Thyroid gland (tissue), 4 donors: ENCODE measurements around the gene TMEM175. TPM values are rescaled to one million over a fixed set of nuclear protein-coding genes. Genes with fewer than 3 reads are reported as not detected.

ENCODE experiments used
- DNase-seq, 2 donors: peaks; one replicate each; pipeline ENCODE4 v3.0.0-alpha.2; 2019
- H3K27ac ChIP-seq, 3 donors: fragments of 200-600 bp; sonication (generic); 1 replicate in 2 of 3; 2 replicates in 1 of 3; pipeline ENCODE4 v1.5.1; 2016 to 2019; ENCODE audit warnings: mild to moderate bottlenecking in 1 of 3, moderate library complexity in 1 of 3
- H3K27me3 ChIP-seq: fragments of 200-600 bp; sonication (generic); one replicate; pipeline ENCODE4 v1.5.1; 2019
- H3K36me3 ChIP-seq, 2 donors: fragments of 200-600 bp; sonication (generic); one replicate each; pipeline ENCODE4 v1.5.1; 2016 to 2019
- H3K4me1 ChIP-seq, 2 donors: fragments of 200-600 bp; sonication (generic); one replicate each; pipeline ENCODE4 v1.5.1; 2017 to 2019
- H3K4me3 ChIP-seq, 3 donors: fragments of 200-600 bp; sonication (generic); replicated peaks in 1 of 3; 1 replicate in 2 of 3; 2 replicates in 1 of 3; pipeline ENCODE4 v1.5.1; 2016; ENCODE audit warnings: mild to moderate bottlenecking in 1 of 3
- H3K9me3 ChIP-seq: fragments of 200-600 bp; sonication (generic); one replicate; pipeline ENCODE4 v1.5.1; 2017
- POLR2A ChIP-seq, 2 donors: fragments of 450-650 bp; IDR thresholded peaks; one replicate each; pipeline ENCODE4 v1.6.1; 2017; ENCODE audit warnings: antibody characterized with exemption in 2 of 2, mild to moderate bottlenecking in 2 of 2, moderate library complexity in 1 of 2
- WGBS, 2 donors: methylation state at CpG; one replicate each; pipeline ENCODE4 v1.1.5; 2017; 5-methylcytosine and 5-hydroxymethylcytosine counted together
- intact Hi-C: fragments of 100-400 bp; cut with DNase I; formaldehyde crosslinking; loops from one replicate; pipeline ENCODE4 v1.15.1; 2023
- total RNA-seq, 4 donors: library from RNA; depleted of rRNA; stranded (reverse); fragments of >200 nt; gene quantifications; one replicate each; pipeline ENCODE4 v1.2.3, GENCODE V29; 2016
- TF ChIP-seq, protein P1 (sequence below), 6 experiments: fragments of 200-600 bp in 3 of 6; fragments of 450-650 bp in 3 of 6; sonication (generic) in 3 of 6; IDR thresholded peaks; one replicate each; pipeline ENCODE4 v1.5.1; 2016 to 2019; ENCODE audit warnings: antibody characterized with exemption in 6 of 6, mild to moderate bottlenecking in 2 of 6, inconsistent platforms in 1 of 6, moderate library complexity in 1 of 6

The TMEM175 gene
- total RNA-seq, 4 donors from 2014 or later = 33.6 to 63.9 (median 40.4) TPM

- Histone ChIP-seq H3K27ac (no peak overlapping the region), H3K9me3 (no peaks in the 10 kb centered on the region), H3K36me3 (peaks cover 8 to 11% of the 10 kb centered on the region in 2 donors), H3K4me3 (no peak overlapping the region), H3K27me3 (no peaks in the 10 kb centered on the region), H3K4me1 (peaks cover 0 to 4% of the 10 kb centered on the region in 2 donors)
- TF ChIP-seq POLR2A (IDR thresholded peaks at IDR 0.05) = no peak
- TF ChIP-seq, protein P1, sequence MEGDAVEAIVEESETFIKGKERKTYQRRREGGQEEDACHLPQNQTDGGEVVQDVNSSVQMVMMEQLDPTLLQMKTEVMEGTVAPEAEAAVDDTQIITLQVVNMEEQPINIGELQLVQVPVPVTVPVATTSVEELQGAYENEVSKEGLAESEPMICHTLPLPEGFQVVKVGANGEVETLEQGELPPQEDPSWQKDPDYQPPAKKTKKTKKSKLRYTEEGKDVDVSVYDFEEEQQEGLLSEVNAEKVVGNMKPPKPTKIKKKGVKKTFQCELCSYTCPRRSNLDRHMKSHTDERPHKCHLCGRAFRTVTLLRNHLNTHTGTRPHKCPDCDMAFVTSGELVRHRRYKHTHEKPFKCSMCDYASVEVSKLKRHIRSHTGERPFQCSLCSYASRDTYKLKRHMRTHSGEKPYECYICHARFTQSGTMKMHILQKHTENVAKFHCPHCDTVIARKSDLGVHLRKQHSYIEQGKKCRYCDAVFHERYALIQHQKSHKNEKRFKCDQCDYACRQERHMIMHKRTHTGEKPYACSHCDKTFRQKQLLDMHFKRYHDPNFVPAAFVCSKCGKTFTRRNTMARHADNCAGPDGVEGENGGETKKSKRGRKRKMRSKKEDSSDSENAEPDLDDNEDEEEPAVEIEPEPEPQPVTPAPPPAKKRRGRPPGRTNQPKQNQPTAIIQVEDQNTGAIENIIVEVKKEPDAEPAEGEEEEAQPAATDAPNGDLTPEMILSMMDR (IDR thresholded peaks at IDR 0.05) = no peak
- DNase-seq = no peak
- intact Hi-C loops = no loop called here
- 92 to 94% methylated on average over 12 of the region's 21 CpGs for WGBS, 2 donors
These were observed 33.5 kb downstream of the TMEM175 start for GRCh38 chr4:965766-966134.

DNA sequence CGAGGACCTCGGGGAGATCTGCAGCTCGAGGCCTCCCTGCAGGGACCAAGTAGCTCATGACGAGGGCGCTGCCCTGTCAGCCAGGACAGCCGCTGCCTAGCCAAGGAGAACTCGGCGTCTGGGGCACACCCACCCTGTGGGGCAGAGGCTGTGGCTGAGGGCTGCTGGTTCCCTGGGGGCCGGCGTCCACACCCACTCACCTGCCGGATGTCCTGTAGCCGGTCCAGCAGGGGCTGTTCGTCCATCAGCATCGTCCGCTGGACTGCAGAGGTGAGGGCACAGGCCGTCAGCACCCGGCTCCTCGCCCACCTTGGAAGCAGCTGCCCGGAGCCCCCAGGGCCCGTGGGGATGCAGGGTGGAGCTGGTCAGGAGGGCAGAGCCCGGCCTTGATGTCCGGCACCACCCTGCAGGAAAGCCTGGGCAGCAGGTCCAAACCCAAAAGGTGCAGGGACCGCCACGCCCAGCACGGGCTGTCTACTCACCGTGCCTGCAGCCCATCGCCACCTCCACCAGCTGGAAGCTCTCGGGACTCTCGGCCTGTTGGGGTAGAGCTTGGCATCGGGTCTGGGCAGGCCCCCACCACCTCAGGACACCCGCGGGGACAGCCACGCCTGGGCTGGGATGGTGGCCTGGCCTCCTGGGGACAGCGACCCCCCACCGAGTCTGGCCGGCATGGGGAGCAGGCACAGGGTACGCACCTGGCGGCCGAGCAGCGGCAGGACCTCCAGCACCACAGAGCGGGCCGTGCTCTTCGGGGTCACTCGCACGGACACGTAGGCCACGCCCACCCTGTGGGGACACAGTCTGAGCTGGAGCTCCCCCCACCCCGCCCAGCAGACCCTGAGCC lies 34.2 kb downstream of the TMEM175 start:
- no peak for DNase-seq
- 58 to 80% methylated on average over 1 to 4 of the region's 48 CpGs for WGBS, 2 donors
- H3K36me3 ChIP-seq = peaks cover 8 to 9% of the 10 kb centered on the region in 2 donors

DNA sequence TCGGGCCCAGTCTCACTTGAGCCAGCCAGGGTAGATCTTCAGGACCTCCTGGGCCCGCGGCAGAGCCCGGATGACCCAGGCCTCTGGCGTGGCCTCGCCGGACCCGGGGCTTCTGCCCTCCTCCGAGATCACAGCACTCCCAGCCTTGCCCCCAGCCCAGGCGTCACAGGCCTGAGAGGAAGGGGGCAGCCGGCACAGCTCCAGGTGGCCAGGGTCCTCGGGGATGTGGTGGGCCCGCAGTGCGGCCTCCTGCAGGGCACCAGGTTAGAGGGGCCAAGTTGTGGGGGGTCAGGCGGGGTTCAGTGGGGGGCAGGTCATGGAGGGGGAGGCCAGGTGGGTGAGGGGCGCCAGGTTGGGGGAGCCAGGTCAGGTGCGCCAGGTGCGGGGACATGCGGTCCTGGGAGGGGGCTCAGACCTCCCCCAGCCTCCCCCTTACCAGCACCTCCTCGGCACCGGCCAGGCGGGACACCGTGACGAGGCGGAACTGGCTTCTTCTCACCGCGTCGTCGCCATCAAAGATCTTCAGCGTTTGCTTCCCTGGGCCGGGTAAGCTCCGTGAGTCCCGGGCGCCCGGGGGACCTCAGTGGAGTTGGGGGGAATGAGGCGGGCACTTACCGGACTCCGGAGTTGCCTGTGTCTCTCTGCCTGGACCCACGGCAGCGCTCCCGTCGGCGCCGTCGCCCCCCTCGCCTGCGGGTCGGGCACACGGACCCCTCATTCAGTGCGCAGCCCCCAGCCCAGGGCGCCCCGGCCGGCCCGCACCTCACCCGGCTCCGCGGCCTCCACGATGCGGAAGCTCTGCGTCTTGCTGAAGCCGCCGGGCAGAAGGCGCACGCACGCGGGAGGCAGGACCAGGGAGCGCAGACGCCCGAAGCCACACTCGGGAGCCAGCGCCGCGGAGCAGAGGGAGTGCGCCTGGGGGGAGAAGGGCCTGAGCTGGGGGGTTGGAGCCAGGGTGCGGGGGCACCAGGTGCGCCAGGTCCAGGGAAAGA lies 35.1 kb downstream of the TMEM175 start:
- H3K9me3 ChIP-seq = no peaks in the 10 kb centered on the region
- no peak for DNase-seq
- intact Hi-C loops = no loop called here
- no peak for TF ChIP-seq POLR2A (IDR thresholded peaks at IDR 0.05)
- TF ChIP-seq, protein P1 (IDR thresholded peaks at IDR 0.05) = no peak
- no peaks in the 10 kb centered on the region for H3K27me3 ChIP-seq
- H3K36me3 ChIP-seq = peaks cover 0 to 5% of the 10 kb centered on the region in 2 donors
- peaks cover 14% of the 10 kb centered on the region in 2 donors for H3K4me1 ChIP-seq
- no peak overlapping the region for H3K4me3 ChIP-seq
- 32 to 47% methylated on average over 24 to 29 of the region's 76 CpGs for WGBS, 2 donors
- no peak overlapping the region for H3K27ac ChIP-seq

More for the DNA sequence above, 34.2 kb downstream of the TMEM175 start:
- H3K4me1 ChIP-seq = peaks cover 4 to 5% of the 10 kb centered on the region in 2 donors
- no peaks in the 10 kb centered on the region for H3K9me3 ChIP-seq
- H3K27me3 ChIP-seq = no peaks in the 10 kb centered on the region
- H3K27ac ChIP-seq = no peak overlapping the region
- no peak for TF ChIP-seq POLR2A (IDR thresholded peaks at IDR 0.05)
- TF ChIP-seq, protein P1 (IDR thresholded peaks at IDR 0.05) = no peak
- no peak overlapping the region for H3K4me3 ChIP-seq
- intact Hi-C loops = no loop called here

GRCh38 chr4:968221-968620 lies 36.0 kb downstream of the TMEM175 start:
- no peak overlapping the region for H3K4me3 ChIP-seq
- H3K27me3 ChIP-seq = no peaks in the 10 kb centered on the region
- no peaks in the 10 kb centered on the region for H3K36me3 ChIP-seq
- intact Hi-C loops = no loop called here
- no peak overlapping the region for H3K27ac ChIP-seq
- no peak for DNase-seq
- peaks cover 17 to 19% of the 10 kb centered on the region in 2 donors for H3K4me1 ChIP-seq
- H3K9me3 ChIP-seq = no peaks in the 10 kb centered on the region
- TF ChIP-seq, protein P1 (IDR thresholded peaks at IDR 0.05) = no peak
- TF ChIP-seq POLR2A (IDR thresholded peaks at IDR 0.05) = no peak
- WGBS, 2 donors = 0 to 18% methylated on average over 2 to 7 of the region's 24 CpGs
